Effector CD8-positive, alpha-beta T cell (primary cell): ENCODE data around the gene CCDC154.

Source experiments
- DNase-seq: peaks from one replicate; lab custom pipeline; 2025; lab: John Stamatoyannopoulos, UW

Gene CCDC154

GRCh38 chr16:1438229-1439057 lies 5.9 kb downstream of the CCDC154 start:
- DNase-seq, result no peak

- no peak for DNase-seq
These were observed 6.8 kb downstream of the CCDC154 start for GRCh38 chr16:1437606-1438005.

- no peak for DNase-seq
These were observed 7.5 kb downstream of the CCDC154 start for GRCh38 chr16:1436731-1437355.

GRCh38 chr16:1435921-1436697 lies 8.2 kb downstream of the CCDC154 start:
- no peak for DNase-seq

- no peak for DNase-seq
These were observed 9.4 kb downstream of the CCDC154 start for GRCh38 chr16:1434644-1435592.

- DNase-seq, result no peak
These were observed 10.6 kb downstream of the CCDC154 start for GRCh38 chr16:1433756-1434155.

GRCh38 chr16:1433263-1433560 lies 11.1 kb downstream of the CCDC154 start:
- no peak for DNase-seq

- no peak for DNase-seq
These were observed 11.7 kb downstream of the CCDC154 start for GRCh38 chr16:1432388-1433262.

GRCh38 chr16:1431497-1432270 lies 12.7 kb downstream of the CCDC154 start:
- no peak for DNase-seq

- DNase-seq, result no peak
These were observed 13.4 kb downstream of the CCDC154 start, which contains the start of gene PERCC1 for GRCh38 chr16:1430759-1431496. Gene PERCC1, plus strand, starts transcription at chr16:1431078. Its CDS starts 1,516 bp downstream, at chr16:1432594.

- DNase-seq, result no peak
These were observed 14.1 kb downstream of the CCDC154 start for GRCh38 chr16:1430214-1430758.

GRCh38 chr16:1429631-1430030 lies 14.7 kb downstream of the CCDC154 start:
- DNase-seq, result no peak

GRCh38 chr16:1429012-1429411 lies 15.3 kb downstream of the CCDC154 start:
- DNase-seq, result no peak

- DNase-seq, result no peak
These were observed 15.8 kb downstream of the CCDC154 start for GRCh38 chr16:1428511-1428910.

- DNase-seq, result no peak
These were observed 16.6 kb downstream of the CCDC154 start for GRCh38 chr16:1427473-1428461.

GRCh38 chr16:1426734-1427471 lies 17.5 kb downstream of the CCDC154 start:
- DNase-seq, result no peak
